ENCODE data around the gene GRAMD4. TPM values are rescaled to one million over a fixed set of nuclear protein-coding genes. Genes with fewer than 3 reads are reported as not detected.

GRAMD4 gene
- polyA plus RNA-seq, 5 donors = 30.0 to 43.8 (median 41.7) TPM

- no peak for DNase-seq
Measured at GRCh38 chr22:46687460-46687859, 67.3 kb downstream of the GRAMD4 start.

GRCh38 chr22:46688949-46689348, 68.8 kb downstream of the GRAMD4 start:
- DNase-seq = no peak

GRCh38 chr22:46690146-46690545, 70.0 kb downstream of the GRAMD4 start:
- DNase-seq = no peak

- DNase-seq = no peak
Measured at GRCh38 chr22:46691571-46691970, 71.4 kb downstream of the GRAMD4 start.

GRCh38 chr22:46693634-46694415, 73.6 kb downstream of the GRAMD4 start:
- DNase-seq = no peak

- DNase-seq = no peak
Measured at GRCh38 chr22:46694416-46695170, 74.4 kb downstream of the GRAMD4 start.

- no peak for DNase-seq
Measured at GRCh38 chr22:46695346-46696228, 75.4 kb downstream of the GRAMD4 start.

GRCh38 chr22:46696229-46696518, 76.0 kb downstream of the GRAMD4 start:
- DNase-seq = peak in 1 of 2 donors; percentile 34

- no peak for DNase-seq
Measured at GRCh38 chr22:46696614-46697013, 76.4 kb downstream of the GRAMD4 start.

- no peak for DNase-seq
Measured at GRCh38 chr22:46697811-46698515, 77.8 kb downstream of the GRAMD4 start.

- DNase-seq = no peak
Measured at GRCh38 chr22:46699091-46699490, 78.9 kb downstream of the GRAMD4 start.

GRCh38 chr22:46701262-46701661, 81.1 kb downstream of the GRAMD4 start:
- DNase-seq = no peak

GRCh38 chr22:46703171-46703995, 83.2 kb downstream of the GRAMD4 start:
- DNase-seq = no peak

GRCh38 chr22:46703996-46704370, 83.8 kb downstream of the GRAMD4 start:
- no peak for DNase-seq

GRCh38 chr22:46706060-46706459, 85.9 kb downstream of the GRAMD4 start:
- no peak for DNase-seq

GRCh38 chr22:46707305-46707704, 87.1 kb downstream of the GRAMD4 start:
- no peak for DNase-seq

GRCh38 chr22:46707827-46708570, 87.8 kb downstream of the GRAMD4 start:
- DNase-seq = no peak

GRCh38 chr22:46708766-46709330, 88.7 kb downstream of the GRAMD4 start:
- no peak for DNase-seq

GRCh38 chr22:46710806-46711205, 90.6 kb downstream of the GRAMD4 start:
- no peak for DNase-seq

GRCh38 chr22:46712288-46712687, 92.1 kb downstream of the GRAMD4 start:
- DNase-seq = no peak

Data from right lung (tissue), 5 donors.